Heart right ventricle (tissue), 16 donors: ENCODE measurements around the gene ZNF20. TPM values are rescaled to one million over a fixed set of nuclear protein-coding genes. Genes with fewer than 3 reads are reported as not detected.
"Not testable (repeated sequence)": the region's sequence is repeated elsewhere in the genome, so short reads cannot be mapped to it uniquely, and the experiment has no call there.

Experiments
- ATAC-seq, 8 donors: fragments of 200-7000 bp; cut with Tn5 transposase; one replicate each; pipeline ENCODE4 v1.9.1; 2020; ENCODE audit warnings: mild to moderate bottlenecking in 8 of 8, moderate library complexity in 8 of 8, moderate number of reproducible peaks in 1 of 8
- DNase-seq, 2 donors: peaks; one replicate each; pipeline ENCODE4 v3.0.0-alpha.2; 2020
- H3K27ac ChIP-seq, 10 donors: fragments of 200-600 bp; sonication (generic) in 2 of 10; one replicate each; pipeline versions ENCODE4 v1.5.0 to v1.8.0; 2020 to 2022; ENCODE audit warnings: mild to moderate bottlenecking in 3 of 10
- H3K27me3 ChIP-seq, 7 donors: fragments of 200-600 bp; one replicate each; pipeline ENCODE4 v1.8.0; 2021 to 2022; ENCODE audit warnings: mild to moderate bottlenecking in 2 of 7
- H3K36me3 ChIP-seq, 9 donors: fragments of 200-600 bp; sonication (generic) in 1 of 9; one replicate each; pipeline versions ENCODE4 v1.5.0 to v1.8.0; 2020 to 2022; ENCODE audit warnings: mild to moderate bottlenecking in 2 of 9
- H3K4me1 ChIP-seq, 9 donors: fragments of 200-600 bp; sonication (generic) in 1 of 9; one replicate each; pipeline versions ENCODE4 v1.5.0 to v1.8.0; 2020 to 2022; ENCODE audit warnings: mild to moderate bottlenecking in 4 of 9
- H3K4me3 ChIP-seq, 10 donors: fragments of 200-600 bp; sonication (generic) in 2 of 10; one replicate each; pipeline versions ENCODE4 v1.5.0 to v1.8.0; 2020 to 2022; ENCODE audit warnings: mild to moderate bottlenecking in 7 of 10, moderate library complexity in 2 of 10
- H3K9me3 ChIP-seq, 11 donors: fragments of 200-600 bp in 10 of 11; sonication (generic) in 2 of 11; one replicate each; pipeline versions ENCODE4 v1.5.0 to v1.8.0; 2013 to 2022; ENCODE audit warnings: mild to moderate bottlenecking in 2 of 11, control low read depth in 1 of 11, moderate library complexity in 1 of 11
- CTCF ChIP-seq, 9 donors: fragments of 200-600 bp; sonication (generic) in 2 of 9; IDR thresholded peaks; one replicate each; pipeline versions ENCODE4 v1.5.0 to v1.8.0; 2021 to 2022; ENCODE audit warnings: antibody characterized with exemption in 9 of 9, mild to moderate bottlenecking in 5 of 9, moderate library complexity in 1 of 9
- WGBS, 2 donors: extraction: QIAGEN DNeasy Blood & Tissue Kit; methylation state at CpG; one replicate each; pipeline ENCODE4 v1.1.7; 2013; ENCODE audit warnings: inconsistent platforms in 1 of 2; 5-methylcytosine and 5-hydroxymethylcytosine counted together
- intact Hi-C, 10 donors: fragments of 100-400 bp; cut with DNase I; formaldehyde crosslinking; loops; one replicate each; pipeline versions ENCODE4 v1.11.1 to v1.14.2; 2022
- polyA plus RNA-seq, 2 donors: library from polyadenylated mRNA; stranded (reverse); fragments of 200-250 nt; gene quantifications; one replicate each; pipeline ENCODE4 v1.2.3, GENCODE V29; 2013
- total RNA-seq, 10 donors: library from RNA; stranded (reverse); fragmentation: NEBNext Ultra II Directional in 3 of 10; extraction: Animal tissue kit (Norgen Biotek cat#: 25700) in 3 of 10; gene quantifications; one replicate each; pipeline versions ENCODE4 v1.2.1 to v1.2.4, GENCODE V29; 2021 to 2023
- donor health status: Arrhythmogenic right ventricular cardiomyopathy.
- donor health status: ischemic (EF 13 %, LVEDD 7.1; RV severe dilation, severe dysfunction).
- donor health status: healthy with polysubstance abuse.
- donor health status: DM: no; HTN: yes; CAD: no.
- donor health status: DM: no; HTN: no; CAD: no.
- donor health status: ischemic (EF 25% LVEDD 6.9; RV normal size, moderate dysfunction).
- donor health status: ischemic (EF 25% LVEDD 5.7; RV mildly dilated, moderate dysfunction).
- donor health status: healthy.
- donor health status: DM: yes; HTN: yes; CAD: no.
- donor health status: Ischemic cardiomyopathy.
- donor health status: ischemic (EF 35%, LVEDD 5.7; RV mildly dilated, moderate dysfunction).
- donor health status: nonischemic (EF 11% LVEDD 7.7; RV severe dilation, severe dysfunction).
- donor health status: DM: yes; HTN: yes; CAD: no.
- donor health status: PGD.
- donor health status: ischemic (EF 29% LVEDD 5.4; RV normal size, mild dysfunction).
- donor health status: nonischemic (EF 23%, LVEDD 6.1; RV moderate dilation, normal function).

Gene ZNF20
- total and polyA plus RNA-seq, 12 donors = 0.37 to 1.6 (median 0.95) TPM; not detected in 2

DNA sequence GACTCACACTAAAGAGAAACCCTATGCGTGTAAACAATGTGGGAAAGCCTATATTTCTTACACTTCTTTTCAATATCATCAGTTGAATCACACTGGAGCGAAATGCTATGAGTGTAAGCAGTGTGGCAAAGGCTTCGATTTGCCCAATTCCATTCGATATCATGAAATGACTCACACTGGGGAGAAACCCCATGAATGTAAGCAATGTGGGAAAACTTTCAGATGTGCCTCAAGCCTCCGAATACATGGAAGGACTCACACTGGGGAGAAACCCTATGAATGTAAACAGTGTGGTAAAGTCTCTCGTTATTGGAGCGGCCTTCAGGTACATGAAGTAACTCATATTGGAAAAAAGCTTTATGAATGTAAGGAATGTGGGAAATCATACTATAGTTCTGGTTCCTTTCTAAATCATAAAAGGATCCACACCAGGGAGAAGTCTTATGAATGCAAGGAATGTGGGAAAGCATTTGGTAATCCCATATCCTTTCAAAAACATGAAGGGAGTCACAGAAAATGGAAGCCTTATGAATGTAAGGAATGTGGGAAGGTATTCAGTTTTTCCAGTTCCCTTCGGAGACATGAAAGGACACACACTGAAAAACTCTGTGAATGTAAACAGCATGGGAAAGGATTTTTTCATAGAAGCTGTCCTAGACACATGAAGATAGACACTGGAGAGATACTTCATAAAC lies 28.1 kb downstream of the ZNF20 start:
- no peak for ATAC-seq
- 96% methylated on average over 8 of the region's 8 CpGs for WGBS, 2 donors

DNA sequence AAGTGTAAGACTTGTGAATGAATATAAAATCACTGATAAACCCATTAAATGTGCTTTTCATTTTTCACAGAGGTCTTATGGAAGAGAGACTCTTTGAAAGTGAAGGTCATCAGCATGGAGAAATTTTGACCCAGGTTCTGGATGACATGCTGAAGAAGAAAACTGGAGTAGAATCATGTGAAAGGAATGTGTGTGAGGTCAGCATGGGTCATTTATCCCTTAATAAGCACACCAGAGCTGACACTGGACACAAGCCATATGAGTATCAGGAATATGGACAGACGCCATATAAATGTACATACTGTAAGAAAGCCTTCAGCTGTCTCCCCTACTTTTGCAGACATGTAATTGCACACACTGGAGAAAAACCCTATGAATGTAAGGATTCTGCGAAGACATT lies 29.0 kb downstream of the ZNF20 start:
- no peak for ATAC-seq
- Histone ChIP-seq H3K9me3 (peaks cover 0 to 74% (median 0%) of the 10 kb centered on the region in 11 donors), H3K27me3 (no peaks in the 10 kb centered on the region), H3K36me3 (peaks cover 0 to 49% (median 26%) of the 10 kb centered on the region in 9 donors), H3K4me3 (no peak overlapping the region), H3K4me1 (no peaks in the 10 kb centered on the region), H3K27ac (no peak overlapping the region)
- intact Hi-C loops = no loop called here
- WGBS, 2 donors = 42 to 49% methylated on average over 2 of the region's 2 CpGs
- DNase-seq = no peak
- no peak for TF ChIP-seq CTCF (IDR thresholded peaks at IDR 0.05)

More for the DNA sequence above, 28.1 kb downstream of the ZNF20 start:
- Histone ChIP-seq H3K4me3 (no peak overlapping the region), H3K9me3 (peaks cover 0 to 67% (median 0%) of the 10 kb centered on the region in 11 donors), H3K27me3 (no peaks in the 10 kb centered on the region), H3K36me3 (peaks cover 0 to 49% (median 26%) of the 10 kb centered on the region in 9 donors), H3K27ac (no peak overlapping the region), H3K4me1 (no peaks in the 10 kb centered on the region)
- no peak for DNase-seq
- no peak for TF ChIP-seq CTCF (IDR thresholded peaks at IDR 0.05)
- intact Hi-C loops = no loop called here

DNA sequence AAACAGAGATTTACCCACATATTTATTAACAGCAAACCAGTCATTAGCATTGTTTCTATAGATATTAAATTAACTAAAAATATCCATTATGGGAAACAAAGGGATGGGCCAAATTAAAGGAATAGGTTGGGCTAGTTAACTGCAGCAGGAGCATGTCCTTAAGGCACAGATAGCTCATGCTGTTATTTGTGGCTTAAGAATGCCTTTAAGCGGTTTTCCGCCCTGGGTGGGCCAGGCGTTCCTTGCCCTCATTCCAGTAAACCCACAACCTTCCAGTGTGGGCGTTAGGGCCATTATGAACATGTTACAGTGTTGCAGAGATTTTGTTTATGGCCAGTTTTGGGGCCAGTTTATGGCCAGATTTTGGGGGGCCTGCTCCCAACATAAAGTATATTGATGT lies 36.2 kb downstream of the ZNF20 start:
- peaks cover 0 to 76% (median 0%) of the 10 kb centered on the region in 11 donors for H3K9me3 ChIP-seq
- ATAC-seq, H3K4me1 ChIP-seq, DNase-seq, H3K27ac ChIP-seq, H3K4me3 ChIP-seq, H3K36me3 ChIP-seq, H3K27me3 ChIP-seq, intact Hi-C loops: not testable (repeated sequence)
- whole genome bisulfite sequencing, 2 donors = 97 to 99% methylated on average over 4 of the region's 4 CpGs

- Histone ChIP-seq H3K36me3 (peaks cover 0 to 19% (median 5%) of the 10 kb centered on the region in 9 donors), H3K4me1 (peaks cover 0 to 11% (median 3%) of the 10 kb centered on the region in 9 donors), H3K4me3 (no peak overlapping the region), H3K27ac (no peak overlapping the region), H3K9me3 (peaks cover 0 to 36% (median 0%) of the 10 kb centered on the region in 11 donors), H3K27me3 (no peaks in the 10 kb centered on the region)
- no peak for ATAC-seq
- intact Hi-C loops = no loop called here
- TF ChIP-seq CTCF (IDR thresholded peaks at IDR 0.05) = no peak
- no peak for DNase-seq
- WGBS, 2 donors = 90 to 92% methylated on average over 9 of the region's 9 CpGs
Measured at GRCh38 chr19:12098040-12098439, 42.1 kb downstream of the ZNF20 start.
